Upper lobe of right lung (tissue), 1 donor: ENCODE data around the gene IL31RA. TPM values are rescaled to one million over a fixed set of nuclear protein-coding genes. Genes with fewer than 3 reads are reported as not detected.

ENCODE experiments used
- ATAC-seq: fragments of 200-7000 bp; cut with Tn5 transposase; one replicate; pipeline ENCODE4 v1.9.1; 2020; ENCODE audit warnings: mild to moderate bottlenecking, moderate library complexity
- DNase-seq: peaks from one replicate; pipeline ENCODE4 v3.0.0-alpha.2; 2020
- H3K27ac ChIP-seq: fragments of 200-600 bp; one replicate; pipeline ENCODE4 v1.8.0; 2022
- H3K27me3 ChIP-seq: fragments of 200-600 bp; one replicate; pipeline ENCODE4 v1.8.0; 2022; ENCODE audit warnings: mild to moderate bottlenecking
- H3K36me3 ChIP-seq: fragments of 200-600 bp; one replicate; pipeline ENCODE4 v1.8.0; 2022
- H3K4me1 ChIP-seq: fragments of 200-600 bp; one replicate; pipeline ENCODE4 v1.8.0; 2022
- H3K4me3 ChIP-seq: fragments of 200-600 bp; one replicate; pipeline ENCODE4 v1.8.0; 2022; ENCODE audit warnings: mild to moderate bottlenecking
- H3K9me3 ChIP-seq: fragments of 200-600 bp; one replicate; pipeline ENCODE4 v1.8.0; 2022
- intact Hi-C: fragments of 100-400 bp; cut with DNase I; formaldehyde crosslinking; loops from one replicate; pipeline ENCODE4 v1.11.0; 2022
- total RNA-seq: library from RNA; stranded (reverse); fragmentation: NEBNext Ultra II Directional; extraction: Animal tissue kit (Norgen Biotek cat#: 25700); gene quantifications from one replicate; pipeline ENCODE4 v1.2.1, GENCODE V29; 2021
- TF ChIP-seq, protein P1 (sequence below): fragments of 200-600 bp; IDR thresholded peaks from one replicate; pipeline ENCODE4 v1.8.0; 2022; ENCODE audit warnings: antibody characterized with exemption
- donor health status: DM: no; HTN: yes; CAD: no; lungs with severe emphysema.

Gene IL31RA
- total RNA-seq, 1 donor from 2014 or later, result 0.14 TPM

DNA sequence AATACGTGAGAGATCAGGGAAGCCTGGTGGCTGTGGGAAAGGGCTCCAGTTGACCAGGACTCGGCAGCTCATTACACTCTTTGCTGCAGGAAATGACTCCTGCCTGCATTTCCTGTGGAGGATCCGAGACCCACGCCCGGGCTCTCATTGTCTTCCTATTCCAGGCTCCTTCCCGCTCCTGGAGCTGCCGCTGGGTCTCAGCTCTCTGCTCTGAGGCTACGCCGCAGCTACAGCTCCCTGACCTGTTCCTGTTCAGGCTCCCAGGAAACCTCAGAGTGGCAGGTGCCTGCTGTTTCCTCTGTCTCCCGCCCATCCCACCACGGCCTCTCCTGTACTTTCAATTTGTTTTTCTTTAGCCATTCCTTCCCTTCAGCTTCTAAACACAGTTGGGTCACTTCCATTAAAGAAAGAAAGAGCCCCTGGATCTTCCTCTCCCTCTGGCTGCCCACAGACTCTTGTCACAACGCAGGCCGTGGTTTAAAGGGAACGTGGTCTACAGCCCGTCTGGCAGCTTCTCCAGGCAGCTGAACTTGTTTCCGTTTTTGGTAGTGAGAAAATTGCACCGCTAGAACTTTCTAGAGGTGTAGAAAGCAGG lies 72.1 kb downstream of the IL31RA start:
- Histone ChIP-seq H3K27me3 (no peaks in the 10 kb centered on the region), H3K4me1 (peaks cover 11% of the 10 kb centered on the region), H3K27ac (peak overlapping the region; percentile 31), H3K4me3 (peak overlapping the region; percentile 55), H3K36me3 (no peaks in the 10 kb centered on the region), H3K9me3 (no peaks in the 10 kb centered on the region)
- TF ChIP-seq, protein P1, sequence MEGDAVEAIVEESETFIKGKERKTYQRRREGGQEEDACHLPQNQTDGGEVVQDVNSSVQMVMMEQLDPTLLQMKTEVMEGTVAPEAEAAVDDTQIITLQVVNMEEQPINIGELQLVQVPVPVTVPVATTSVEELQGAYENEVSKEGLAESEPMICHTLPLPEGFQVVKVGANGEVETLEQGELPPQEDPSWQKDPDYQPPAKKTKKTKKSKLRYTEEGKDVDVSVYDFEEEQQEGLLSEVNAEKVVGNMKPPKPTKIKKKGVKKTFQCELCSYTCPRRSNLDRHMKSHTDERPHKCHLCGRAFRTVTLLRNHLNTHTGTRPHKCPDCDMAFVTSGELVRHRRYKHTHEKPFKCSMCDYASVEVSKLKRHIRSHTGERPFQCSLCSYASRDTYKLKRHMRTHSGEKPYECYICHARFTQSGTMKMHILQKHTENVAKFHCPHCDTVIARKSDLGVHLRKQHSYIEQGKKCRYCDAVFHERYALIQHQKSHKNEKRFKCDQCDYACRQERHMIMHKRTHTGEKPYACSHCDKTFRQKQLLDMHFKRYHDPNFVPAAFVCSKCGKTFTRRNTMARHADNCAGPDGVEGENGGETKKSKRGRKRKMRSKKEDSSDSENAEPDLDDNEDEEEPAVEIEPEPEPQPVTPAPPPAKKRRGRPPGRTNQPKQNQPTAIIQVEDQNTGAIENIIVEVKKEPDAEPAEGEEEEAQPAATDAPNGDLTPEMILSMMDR, result no peak
- DNase-seq, result no peak
- intact Hi-C loops, result no loop called here
- peak; percentile 45 for ATAC-seq

DNA sequence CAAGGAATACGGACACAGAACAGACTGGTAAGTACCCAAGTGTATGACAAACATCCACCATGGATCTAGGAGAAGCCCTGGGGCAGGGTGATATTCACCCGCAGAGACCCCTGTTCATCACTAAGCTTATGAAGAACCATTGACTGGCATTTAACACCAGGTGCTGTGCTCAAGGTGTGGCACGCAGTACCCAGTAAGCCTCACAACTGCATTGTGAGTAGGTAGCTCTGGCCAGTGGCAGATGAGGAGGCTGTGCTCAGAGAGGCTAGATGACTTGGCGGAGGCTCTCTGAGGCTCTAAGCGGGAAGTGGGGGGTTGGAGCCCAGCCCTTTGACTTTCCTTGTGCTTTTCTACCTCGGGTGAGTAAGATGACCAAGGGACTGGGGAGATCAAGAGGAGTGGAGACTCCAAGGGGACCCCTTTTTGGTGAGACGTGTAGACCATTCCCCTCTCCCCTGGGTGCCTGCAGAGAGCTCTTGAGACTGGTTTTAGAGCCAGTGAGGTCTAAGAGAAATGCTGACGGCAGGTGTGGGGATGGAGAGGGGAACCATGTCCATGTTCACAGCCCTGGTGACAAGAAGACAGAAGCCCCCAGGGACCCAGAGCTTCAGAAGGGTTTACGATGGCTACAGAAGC lies 72.8 kb downstream of the IL31RA start:
- peak overlapping the region; percentile 55 for H3K4me3 ChIP-seq
- ATAC-seq, result no peak

DNA sequence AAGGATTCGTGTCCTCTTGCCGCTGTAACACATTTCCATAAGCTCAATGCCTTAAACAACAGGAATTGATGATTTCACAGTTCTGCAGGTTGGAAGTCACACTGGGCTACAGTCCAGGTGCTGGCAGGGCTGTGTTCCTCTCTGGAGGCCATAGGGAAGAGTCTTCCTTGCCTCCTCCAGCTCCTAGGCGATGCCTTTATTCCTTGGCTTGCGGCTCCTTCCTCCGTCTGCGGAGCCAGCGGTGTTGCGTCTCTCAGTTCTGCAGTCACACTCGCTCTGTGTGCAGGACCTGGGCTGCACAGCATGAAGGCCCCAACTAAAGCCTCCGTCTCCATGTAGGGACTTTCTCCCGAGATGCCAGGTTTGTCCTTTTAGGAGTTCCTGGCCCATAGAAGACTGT lies 73.6 kb downstream of the IL31RA start:
- no peaks in the 10 kb centered on the region for H3K9me3 ChIP-seq
- peaks cover 11% of the 10 kb centered on the region for H3K4me1 ChIP-seq
- DNase-seq (no peak), ATAC-seq (no peak)
- H3K36me3 ChIP-seq, result no peaks in the 10 kb centered on the region
- intact Hi-C loops, result no loop called here
- TF ChIP-seq, protein P1, result no peak
- H3K27ac ChIP-seq, result no peak overlapping the region
- no peaks in the 10 kb centered on the region for H3K27me3 ChIP-seq
- no peak overlapping the region for H3K4me3 ChIP-seq

More for the DNA sequence above, 72.8 kb downstream of the IL31RA start:
- no peak for DNase-seq
- peaks cover 11% of the 10 kb centered on the region for H3K4me1 ChIP-seq
- peak overlapping the region; percentile 31 for H3K27ac ChIP-seq
- H3K27me3 ChIP-seq, result no peaks in the 10 kb centered on the region
- TF ChIP-seq, protein P1, result no peak
- no peaks in the 10 kb centered on the region for H3K9me3 ChIP-seq
- no peaks in the 10 kb centered on the region for H3K36me3 ChIP-seq
- intact Hi-C loops, result no loop called here

DNA sequence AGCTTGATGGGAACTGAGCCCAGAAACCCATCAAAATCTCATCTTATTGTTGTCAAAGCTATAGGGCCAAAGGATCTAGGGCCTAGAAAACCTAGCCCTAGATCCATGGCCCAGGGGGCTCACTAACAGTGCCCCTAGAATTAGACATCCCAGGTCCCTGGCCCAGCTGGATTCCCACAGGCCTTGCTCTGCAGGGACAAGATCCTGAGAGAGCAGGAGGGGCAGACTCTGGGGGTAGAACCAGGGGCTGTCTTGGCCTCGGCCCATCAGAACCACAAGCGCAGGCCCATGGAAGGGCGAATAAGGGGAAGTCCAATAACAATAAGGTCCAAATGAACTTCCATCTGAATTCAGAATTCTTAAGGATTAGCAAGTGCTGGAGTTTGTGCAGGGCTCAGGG lies 74.0 kb downstream of the IL31RA start:
- TF ChIP-seq, protein P1, result no peak
- H3K9me3 ChIP-seq, result no peaks in the 10 kb centered on the region
- ATAC-seq (no peak), DNase-seq (no peak)
- intact Hi-C loops, result no loop called here
- H3K36me3 ChIP-seq, result no peaks in the 10 kb centered on the region
- H3K4me1 ChIP-seq, result peaks cover 11% of the 10 kb centered on the region
- H3K27me3 ChIP-seq, result no peaks in the 10 kb centered on the region
- H3K27ac ChIP-seq, result no peak overlapping the region
- no peak overlapping the region for H3K4me3 ChIP-seq

DNA sequence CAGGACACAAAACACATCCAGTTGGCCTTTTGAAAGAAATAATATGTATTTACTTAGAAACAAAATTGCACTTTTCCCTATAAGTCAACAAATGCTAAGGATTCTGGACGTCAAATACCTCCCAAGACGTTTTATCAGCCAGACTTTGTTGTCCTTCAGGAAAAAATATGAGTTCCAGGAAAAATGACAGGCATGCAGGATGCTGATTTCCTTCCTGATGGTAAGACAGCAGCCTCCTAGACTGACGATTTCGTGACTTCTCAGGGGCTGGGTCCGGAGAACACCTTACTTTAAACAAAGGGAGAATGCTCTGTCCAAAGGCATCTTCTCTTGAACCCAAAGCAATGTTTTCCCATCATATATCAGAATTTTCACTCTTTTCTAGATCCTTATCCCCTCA lies 74.6 kb downstream of the IL31RA start:
- Histone ChIP-seq H3K27me3 (no peaks in the 10 kb centered on the region), H3K9me3 (no peaks in the 10 kb centered on the region), H3K4me1 (peaks cover 11% of the 10 kb centered on the region), H3K4me3 (no peak overlapping the region), H3K27ac (no peak overlapping the region), H3K36me3 (no peaks in the 10 kb centered on the region)
- ATAC-seq (no peak), DNase-seq (no peak)
- intact Hi-C loops, result no loop called here
- TF ChIP-seq, protein P1, result no peak
